ENCODE data around the gene CES1.
"Not testable (repeated sequence)": the region's sequence is repeated elsewhere in the genome, so short reads cannot be mapped to it uniquely, and the experiment has no call there.

Gene CES1

DNA sequence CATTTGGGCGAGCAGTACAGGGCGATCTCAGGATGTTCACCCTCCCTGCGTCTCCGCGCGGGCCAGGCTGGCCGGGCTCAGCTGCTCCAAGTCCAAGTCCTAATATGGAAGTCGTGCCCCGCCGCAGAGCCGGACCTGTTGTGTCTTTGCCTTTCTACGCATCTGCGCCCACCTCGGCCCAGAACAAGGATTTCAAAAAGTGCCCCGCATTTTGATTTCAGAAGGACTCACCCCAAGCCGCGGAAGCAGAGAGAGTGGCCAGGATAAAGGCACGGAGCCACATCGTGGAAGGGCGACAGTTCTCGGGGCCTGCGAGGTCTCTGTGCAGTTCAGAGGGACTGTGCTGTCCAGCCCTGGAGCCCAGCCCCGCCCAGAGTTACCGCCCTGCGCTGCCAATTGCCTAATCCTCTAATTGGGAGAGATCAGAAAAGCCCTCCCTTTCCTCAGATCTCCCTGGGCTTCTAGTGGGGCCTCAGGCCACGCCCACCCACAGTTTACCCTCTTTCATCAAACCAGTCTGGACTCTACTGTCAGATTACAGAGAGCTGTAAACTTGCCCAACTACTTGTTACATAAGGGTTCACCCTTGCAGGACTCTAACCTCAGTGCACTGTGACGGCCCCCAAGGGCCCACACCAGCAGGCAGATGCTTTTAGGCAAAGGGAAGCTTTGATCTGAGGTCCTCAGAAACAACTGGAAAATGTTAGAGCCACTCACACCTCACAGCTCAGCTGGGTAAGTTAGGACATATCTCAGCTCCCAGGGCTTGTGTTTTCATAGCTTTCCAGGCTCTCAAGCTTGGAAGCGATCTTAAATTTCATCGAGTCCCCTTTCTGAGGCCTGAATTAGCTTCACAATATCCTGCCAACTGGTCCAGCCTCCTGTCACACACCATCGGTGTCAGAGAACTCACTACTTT, at the start of gene CES1:
CES1 (minus strand) TSS at position 324 of the 919 bp plus-strand sequence; CDS start at position 283, 41 bp downstream.
- no peak for DNase-seq (ENCODE audit: low spot score)

DNA sequence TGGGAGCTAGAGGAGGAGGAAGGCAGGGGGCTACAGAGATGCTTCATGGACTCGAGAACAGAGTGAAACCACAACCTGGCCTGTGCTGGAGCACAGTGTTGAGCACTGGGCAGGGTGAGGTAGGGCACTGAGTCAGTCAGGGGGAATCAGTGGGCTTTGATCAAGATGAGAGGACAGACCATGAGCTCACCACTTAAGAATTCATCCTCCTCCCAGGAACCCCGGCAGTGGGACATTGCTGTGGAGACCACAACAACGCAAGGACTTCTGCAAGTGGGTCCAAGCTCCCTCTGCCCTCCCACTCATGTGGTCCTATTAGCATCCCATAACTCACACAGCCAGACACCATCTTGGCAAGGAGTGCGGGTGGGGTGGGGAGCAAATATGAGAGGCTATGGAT, 44.0 kb upstream of the CES1 start:
- DNase-seq (ENCODE audit: low spot score) = no peak

DNA sequence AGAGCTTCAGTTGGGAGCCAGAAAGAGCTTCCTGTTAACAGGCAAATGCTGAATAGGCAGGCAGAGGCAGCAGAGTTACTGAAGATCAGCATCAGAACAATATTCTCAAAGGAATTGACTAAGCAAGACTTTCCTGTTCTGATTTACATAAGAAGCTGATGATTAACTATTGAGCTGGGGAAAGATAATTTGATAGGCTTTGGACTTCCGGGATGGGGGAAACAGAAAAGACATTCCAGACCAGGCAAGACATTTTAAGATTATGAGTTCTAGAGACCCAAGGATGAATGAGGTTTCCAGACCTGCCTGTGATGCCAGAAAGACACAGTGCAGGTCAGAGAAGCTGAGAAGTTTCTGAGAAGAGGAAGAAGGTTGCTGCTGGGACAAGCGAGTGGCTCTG, 42.4 kb upstream of the CES1 start, which contains the start of gene CES5A:
CES5A (minus strand) TSS at position 101 of the 400 bp plus-strand sequence. CDS start 152 bp downstream, outside the sequence.
- no peak for DNase-seq (ENCODE audit: low spot score)

DNA sequence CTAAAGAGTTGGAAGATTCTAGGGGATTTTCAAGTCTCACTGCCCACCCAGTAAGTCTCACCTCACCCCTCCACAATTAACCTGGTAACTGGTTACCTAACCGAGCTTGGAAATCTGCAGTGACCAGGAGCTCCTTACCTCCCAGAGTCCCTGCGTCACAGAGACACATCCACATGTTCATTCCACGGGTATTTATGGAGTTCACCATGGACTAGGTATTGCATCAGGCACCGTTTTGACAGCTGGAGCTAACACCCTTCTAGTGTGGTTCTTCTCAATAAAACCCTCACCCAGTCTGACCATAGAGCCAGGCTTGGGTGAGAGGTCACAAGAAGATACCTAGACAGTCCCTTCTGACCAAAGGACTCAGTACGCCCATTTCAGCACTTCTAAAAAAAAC, 40.2 kb upstream of the CES1 start:
- no peak for DNase-seq (ENCODE audit: low spot score)

DNA sequence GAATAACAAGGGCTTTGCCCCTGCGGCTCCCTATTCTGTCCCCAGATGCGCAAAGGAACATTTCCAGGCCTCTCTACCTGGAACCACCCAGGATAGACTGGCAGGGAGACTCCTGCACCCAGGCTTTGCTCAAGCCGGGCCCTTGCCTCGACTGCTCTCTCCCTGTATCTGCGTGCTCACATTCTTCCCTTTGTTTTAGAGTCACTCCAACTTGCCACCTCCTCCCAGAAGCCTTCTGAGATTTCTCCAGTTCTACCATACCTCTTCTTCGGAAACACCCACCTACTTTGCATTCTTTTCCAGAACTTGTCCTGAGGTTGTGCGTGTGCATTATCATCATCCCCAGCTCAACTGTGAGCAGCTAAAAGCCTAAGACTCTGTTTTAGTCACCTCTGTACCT, 39.2 kb upstream of the CES1 start:
- no peak for DNase-seq (ENCODE audit: low spot score)

DNA sequence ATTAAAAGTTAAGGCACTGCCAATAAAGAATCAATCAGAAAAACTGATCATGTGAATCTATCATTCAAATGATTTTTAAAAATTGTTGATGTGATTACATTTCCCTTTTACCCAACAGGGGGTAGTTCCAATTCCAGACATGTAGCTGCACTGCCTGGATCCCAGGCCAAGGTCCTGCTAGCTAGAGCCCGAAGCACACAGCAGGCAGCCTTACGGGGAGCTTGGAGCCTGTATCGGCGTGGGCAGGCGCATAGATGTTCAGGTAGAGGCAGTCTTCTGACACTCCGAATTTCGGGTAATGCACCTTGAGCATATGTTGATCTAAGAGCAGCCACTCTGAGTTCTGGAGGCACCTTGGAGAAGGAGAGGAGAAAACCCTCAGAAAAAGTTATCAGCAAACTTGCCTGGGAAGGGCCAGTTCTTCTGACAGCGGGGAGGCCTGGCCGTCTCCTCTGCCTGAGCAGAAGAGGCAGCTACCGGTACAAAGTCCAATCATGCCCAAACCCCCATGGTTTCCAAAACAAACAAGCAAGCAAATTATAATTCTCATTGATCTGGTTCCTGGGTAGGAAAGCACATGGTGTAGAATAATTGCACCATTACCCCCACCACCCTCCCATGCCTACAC, 38.6 kb upstream of the CES1 start:
- DNase-seq (ENCODE audit: low spot score) = no peak

DNA sequence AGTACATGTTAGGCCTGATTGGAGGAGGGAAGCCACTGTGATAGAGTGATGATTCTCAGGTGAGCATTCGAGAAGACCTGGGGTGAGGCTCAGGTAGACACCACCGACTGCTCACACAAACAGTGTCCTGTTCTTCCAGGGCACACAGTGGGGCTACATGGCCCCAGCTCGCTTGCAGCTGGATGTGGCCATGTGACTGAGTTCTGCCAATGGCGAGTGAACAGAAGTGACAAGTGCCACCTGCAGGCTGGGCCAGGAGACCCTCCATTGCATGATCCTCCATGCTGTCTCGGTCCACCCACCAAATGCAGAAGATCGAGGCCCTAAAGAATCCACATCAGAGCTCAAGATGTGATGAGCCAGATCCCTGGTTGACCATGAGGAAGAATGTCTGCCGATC, 36.1 kb upstream of the CES1 start:
- DNase-seq (ENCODE audit: low spot score) = no peak

DNA sequence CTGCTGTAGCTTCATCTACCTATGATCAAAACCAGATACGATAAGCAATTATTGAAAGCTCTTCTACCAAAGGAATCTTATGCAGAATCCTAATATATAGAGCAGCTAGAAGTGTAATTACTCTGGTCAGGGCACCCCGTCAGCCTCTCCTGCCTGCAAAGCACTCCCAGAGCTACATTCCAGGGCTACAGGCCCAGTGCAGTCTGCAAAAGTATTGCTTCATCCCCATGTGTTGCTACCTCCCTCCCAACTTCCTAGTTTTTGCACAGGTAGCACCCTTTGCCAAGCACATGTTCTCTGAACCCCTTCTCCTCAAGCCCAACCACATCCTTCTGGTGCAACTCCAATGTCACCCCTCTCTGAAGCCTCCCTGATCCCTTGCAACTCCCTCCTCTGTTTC, 35.2 kb upstream of the CES1 start:
- DNase-seq (ENCODE audit: low spot score) = no peak

DNA sequence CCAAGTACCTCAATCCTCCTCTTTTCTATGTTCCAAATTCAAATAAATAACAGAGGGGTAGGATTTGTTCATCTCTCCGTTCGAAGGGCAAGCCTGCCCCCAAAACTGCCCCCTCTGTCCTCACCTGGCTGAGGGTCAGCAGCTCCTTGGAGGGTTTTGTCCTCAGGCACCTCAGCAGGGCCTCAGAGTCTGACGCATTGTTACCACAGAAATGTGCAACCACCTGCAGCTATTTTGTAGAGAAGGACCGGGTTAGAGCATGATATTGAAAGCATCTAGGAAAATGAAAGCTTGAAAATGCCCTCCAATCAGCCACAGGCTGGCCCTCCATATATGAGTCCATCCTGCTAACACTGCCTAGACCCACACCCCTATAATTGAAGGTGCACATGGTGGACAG, 28.4 kb upstream of the CES1 start:
- no peak for DNase-seq (ENCODE audit: low spot score)

DNA sequence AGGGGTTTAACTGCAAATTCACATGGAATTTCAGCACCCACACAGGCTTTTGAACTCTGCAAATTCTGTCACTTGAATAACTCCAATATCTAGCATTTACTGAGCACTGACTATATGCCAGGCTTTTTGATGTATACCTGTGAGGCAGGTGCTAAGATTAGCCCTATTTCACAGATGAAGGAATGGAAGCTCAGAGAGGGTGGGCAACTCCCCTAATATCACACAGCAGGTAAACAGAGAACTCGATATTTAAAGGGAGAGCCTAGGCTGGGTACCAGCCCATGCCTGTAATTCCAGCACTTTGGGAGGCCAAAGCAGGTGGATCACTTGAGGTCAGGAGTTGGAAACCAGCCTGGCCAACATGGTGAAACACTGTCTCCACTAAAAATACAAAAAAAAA, 24.8 kb upstream of the CES1 start:
- not testable (repeated sequence) for DNase-seq (ENCODE audit: low spot score)

DNA sequence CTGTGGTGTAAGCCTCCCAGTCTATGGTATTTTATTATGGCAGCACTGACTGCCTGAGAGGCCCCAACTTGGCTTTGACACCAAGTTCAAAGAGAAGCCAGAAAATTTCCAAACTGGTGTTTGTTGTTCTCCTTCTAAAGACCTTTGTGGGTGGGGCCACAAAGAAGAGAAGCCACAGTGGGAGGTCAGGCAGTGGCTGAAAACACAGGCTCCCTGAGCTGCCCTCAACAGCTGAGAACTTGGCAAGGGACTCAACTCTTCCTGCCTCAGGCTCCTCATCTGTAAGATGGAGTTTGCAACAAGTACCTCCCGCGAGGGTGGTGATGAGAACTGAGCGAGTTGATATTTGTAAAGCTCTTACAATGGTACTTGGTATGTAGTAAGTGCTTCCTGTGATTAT, 24.1 kb upstream of the CES1 start:
- no peak for DNase-seq (ENCODE audit: low spot score)

DNA sequence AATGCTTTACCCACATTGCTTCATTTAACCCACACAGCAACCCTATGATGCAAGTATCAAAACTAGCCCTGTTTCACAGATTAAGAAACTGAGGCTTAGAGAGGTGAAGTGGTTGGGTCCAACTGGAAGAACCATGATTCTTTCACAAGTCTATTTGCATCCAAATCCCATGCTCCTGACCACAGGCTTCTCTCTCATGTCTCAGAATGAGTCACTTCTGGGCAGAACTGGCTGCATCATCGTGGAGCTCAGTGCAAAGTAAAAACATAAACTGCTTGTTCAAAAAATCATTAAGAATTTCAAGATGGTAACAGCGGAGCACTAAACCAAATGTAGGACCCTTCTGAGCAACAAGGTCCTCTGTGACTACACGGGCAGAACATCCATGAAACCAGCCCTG, 20.2 kb upstream of the CES1 start:
- no peak for DNase-seq (ENCODE audit: low spot score)

DNA sequence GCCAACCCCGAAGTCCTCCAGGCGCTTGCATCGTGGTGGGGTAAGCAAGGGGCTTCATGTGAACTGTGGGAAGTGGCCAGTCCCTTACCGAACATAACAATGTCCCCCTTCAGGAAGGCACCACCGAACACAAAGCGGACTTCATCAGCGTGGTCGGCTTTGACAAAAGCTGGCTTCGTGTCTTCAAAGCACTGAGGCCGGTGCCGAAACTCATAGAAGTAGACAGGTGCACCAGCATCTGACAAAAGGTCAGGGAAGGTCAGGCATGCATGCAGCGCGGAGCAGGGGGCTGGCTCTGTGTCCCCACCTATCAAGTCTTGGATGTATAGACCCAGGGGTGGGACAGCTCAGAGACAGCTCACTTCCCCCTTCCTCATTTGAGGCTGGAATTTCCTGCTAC, 16.6 kb upstream of the CES1 start:
- DNase-seq (ENCODE audit: low spot score) = no peak

DNA sequence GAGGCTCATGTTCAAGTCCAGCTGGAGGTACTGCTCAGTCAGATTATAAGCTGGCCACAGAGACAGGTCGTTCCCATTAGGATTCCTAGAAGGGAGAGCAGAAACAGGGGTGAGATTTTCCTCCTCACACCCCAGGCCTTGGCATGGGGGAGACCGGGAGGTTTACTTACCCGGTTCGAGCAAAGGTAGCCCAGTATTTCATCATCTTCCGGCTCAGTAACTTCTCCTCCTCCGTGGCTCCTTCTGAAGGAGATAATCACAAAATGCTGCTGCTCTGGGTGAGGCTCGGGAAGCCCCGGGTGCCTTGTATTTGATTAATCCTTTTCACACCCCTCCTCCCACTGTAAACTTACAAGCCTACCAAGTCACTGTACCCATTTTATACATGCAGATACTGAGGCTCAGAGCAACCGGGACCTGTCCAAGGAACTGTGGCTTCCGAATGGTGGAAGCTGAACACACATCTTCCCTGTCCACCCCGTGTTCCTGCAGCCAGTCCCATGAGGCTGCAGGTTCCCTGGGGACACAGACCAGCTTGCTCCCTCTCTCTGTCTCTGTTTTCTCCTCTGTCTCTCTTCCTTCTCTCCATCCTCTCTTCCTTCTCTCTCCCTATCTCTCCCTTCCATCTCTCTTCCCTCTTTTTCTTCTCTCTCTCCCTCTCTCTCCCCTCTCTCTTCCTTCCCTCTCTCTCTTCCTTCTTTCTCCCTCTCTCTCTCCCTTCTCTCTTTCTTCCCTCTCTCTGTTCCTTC, 13.9 kb upstream of the CES1 start:
- DNase-seq (ENCODE audit: low spot score) = no peak

DNA sequence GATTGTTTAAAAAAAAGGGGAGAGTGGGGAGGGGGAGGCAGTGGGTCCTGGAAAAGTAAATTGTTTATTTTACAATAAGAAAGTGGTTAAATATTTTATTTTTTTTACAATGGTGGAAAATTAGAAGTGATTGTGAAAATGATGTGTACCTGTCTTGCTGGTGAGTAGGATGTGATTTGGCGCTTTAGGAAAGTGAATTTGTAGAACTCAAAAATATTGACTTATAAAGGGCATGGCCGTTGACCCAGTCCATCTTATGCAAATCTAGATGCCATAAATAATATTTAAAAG, 10.2 kb upstream of the CES1 start:
- no peak for DNase-seq (ENCODE audit: low spot score)

DNA sequence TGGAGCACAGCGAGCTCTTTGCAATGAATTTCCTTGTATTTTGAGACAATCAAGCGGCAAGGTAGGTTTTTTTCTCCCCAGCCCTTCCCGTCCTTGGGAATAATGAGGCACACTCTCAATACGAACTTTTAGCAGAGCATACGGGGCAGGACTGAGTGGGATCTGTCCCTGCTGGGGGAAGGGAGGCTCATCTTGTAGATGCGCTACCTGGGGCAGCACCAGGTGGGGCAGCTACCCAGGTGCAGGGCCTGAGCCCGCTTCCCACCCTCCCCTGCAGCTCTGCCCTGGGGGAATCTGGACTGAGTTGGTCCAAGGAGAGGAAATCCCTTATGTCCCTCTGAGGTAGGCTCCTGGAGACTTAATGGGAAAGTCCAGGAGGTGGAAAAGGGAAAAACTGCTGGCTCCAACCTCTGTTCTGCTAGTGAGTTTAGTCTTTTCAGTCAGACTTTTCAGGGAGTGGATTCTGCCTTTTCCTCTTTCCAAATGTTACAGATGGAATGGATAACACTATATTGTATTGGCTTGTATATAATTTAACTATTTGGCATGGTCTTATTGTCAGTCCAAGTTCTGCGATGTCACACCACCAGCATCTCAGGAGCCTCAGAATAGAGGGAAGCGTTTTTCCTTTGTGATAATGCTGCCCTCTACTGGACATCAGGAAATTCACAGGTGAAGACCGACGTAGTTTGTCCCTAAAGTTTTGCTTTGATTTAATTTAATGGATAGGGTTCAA, 9.6 kb upstream of the CES1 start:
- peak; percentile 53 for DNase-seq (ENCODE audit: low spot score)

DNA sequence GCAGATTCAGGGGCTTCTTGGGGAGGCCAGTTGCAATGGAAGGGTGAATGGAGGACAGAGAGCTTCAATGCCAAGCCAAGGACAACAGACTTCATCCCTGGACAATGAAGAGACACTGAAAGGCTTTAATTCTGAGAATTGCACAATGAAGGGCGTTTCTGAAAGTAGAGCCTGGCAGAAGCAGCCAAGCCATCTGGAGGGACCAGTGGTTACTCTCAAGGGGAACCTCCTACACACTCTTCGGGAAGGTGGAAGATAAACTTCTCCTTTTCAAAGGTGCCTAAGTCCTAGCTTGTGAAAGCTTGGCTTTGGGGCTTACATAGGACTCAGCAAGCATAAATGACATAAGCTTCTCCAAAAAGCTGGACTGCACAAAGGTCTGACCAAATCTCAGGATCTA, 6.2 kb upstream of the CES1 start:
- DNase-seq (ENCODE audit: low spot score) = no peak

DNA sequence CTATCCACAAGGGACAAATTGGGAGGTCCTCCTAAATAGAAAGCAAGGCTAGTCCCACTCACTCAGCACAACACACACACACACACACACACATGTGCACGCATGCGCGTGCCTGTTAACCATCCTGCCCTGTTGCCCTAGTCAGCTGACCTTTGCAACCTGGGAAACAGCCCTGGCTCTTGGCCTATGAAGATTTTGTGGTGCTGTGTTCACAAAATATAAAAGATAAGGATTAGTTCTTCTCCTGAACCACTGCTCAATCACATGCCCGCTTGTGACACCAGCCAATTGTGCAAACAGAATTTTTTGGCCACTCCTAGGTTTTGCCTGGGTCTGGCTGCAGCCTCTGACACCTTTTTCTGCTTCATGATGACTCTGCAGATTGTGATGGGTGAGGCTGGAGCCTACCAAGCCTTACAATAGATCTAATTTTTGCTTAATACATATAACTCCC, 3.3 kb upstream of the CES1 start:
- no peak for DNase-seq (ENCODE audit: low spot score)

DNA sequence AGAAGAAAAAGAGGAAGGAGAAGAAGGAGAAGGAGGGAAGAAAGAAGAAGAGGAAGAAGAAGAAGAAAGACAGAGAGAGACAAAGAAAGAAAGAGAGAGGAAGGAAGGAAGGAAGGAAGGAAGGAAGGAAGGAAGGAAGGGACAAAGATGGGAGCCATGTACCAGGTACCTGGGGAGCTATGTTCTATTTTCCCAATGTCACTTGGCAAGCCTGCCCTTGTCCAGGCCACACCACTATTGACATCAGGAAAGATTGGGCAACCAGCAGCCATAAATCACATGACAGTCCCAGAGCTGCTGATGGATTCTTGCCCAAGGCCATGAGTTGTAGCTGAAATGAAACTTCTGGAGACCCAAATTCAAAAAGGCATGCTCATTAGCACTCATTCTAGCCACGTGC, 2.7 kb upstream of the CES1 start:
- no peak for DNase-seq (ENCODE audit: low spot score)

DNA sequence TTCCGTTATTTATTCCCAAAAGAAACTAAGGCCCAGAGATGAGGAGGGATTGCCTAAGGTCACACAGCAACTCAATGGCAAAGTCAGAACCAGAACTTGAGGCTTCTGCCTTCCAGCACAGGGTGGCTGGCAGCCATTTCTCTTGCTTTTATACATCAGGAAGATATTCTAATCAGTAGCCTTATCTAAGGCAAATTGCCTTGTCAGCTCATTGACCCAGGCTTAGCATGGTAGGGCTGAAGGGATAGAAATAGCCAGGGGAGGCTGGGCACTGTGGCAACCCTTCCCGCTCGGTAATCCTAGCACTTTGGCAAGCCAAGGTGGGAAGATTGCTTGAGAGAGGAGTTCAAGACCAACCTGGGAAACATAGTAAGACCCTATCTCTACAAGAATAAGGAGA, 2.3 kb upstream of the CES1 start:
- DNase-seq (ENCODE audit: low spot score) = not testable (repeated sequence)

DNA sequence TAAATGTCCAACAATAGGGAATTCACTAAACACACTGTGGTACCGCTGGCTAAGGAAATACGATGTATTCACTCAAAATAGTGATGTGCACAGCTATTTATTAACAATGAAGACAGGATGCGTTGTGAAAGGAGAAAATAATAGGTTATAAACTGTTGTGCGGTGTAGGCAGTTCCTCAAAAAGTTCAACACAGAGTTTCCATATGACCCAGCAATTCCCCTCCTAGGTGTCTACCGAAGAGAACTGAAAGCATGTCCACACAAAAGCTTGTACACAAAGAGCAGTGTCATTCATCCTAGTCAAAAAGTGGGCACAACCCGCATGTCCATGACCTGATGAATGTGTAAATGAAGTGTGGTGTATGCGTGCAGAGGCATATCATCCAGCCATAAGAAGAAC, 1.2 kb upstream of the CES1 start:
- no peak for DNase-seq (ENCODE audit: low spot score)

DNA sequence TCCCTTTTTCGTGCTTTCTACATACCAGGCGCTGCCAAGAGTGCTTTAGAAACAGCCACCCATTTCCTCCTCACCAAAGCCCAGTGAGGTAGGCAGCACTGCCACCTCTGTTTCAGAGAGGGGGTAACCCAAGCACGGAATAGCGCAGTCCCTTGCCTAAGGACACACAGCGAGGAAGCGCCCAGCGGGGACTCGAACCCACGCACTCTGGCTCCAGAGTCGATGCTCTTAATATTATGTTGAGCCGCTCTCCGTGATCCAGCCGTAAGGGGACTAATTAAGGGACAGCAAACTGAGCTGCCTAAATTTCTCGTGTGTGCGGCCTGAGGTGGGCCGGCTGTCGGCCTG, 497 bp downstream of the CES1 start:
- no peak for DNase-seq (ENCODE audit: low spot score)
